GM12878 (cell line): ENCODE measurements around the gene RAB12. TPM values are rescaled to one million over a fixed set of nuclear protein-coding genes. Genes with fewer than 3 reads are reported as not detected.

Experiments used
- ATAC-seq: fragments of 200-7000 bp; cut with Tn5 transposase; 3 replicates; pipeline ENCODE4 v1.9.1; 2020; ENCODE audit warnings: mild to moderate bottlenecking, moderate library complexity
- BruUV-seq: library from RNA; stranded (reverse); fragments of 400-500 nt; replicated peaks from 2 replicates; lab custom pipeline; 2021; lab: Mats Ljungman, UMichigan
- CTCF ChIA-PET: fragments of 300-600 bp; sonication (Branson Sonifier 250); formaldehyde crosslinking; extraction: SDS; loops from one replicate; lab custom pipeline; 2021; ENCODE audit warnings: inconsistent platforms; lab: Yijun Ruan, JAX
- POLR2A ChIA-PET: fragments of 350-600 bp; formaldehyde crosslinking; extraction: SDS; loops from one replicate; lab custom pipeline; 2021; ENCODE audit warnings: inconsistent platforms; lab: Charles Lee
- RAD21 ChIA-PET: fragments of 300-600 bp; sonication (Branson Sonifier 250); formaldehyde crosslinking; loops from one replicate; lab custom pipeline; 2023; ENCODE audit warnings: antibody characterized with exemption; ENCODE audit not compliant: unreplicated experiment; lab: Charles Lee
- SMC1A ChIA-PET: fragments of 300-600 bp; sonication (Branson Sonifier 250); formaldehyde crosslinking; loops from one replicate; lab custom pipeline; 2023; ENCODE audit not compliant: unreplicated experiment, uncharacterized antibody; lab: Charles Lee
- DNase-seq: peaks from one replicate; pipeline ENCODE4 v3.0.0-alpha.2; 2011; ENCODE audit warnings: low read depth, low spot score
- FAIRE-seq: peaks from 3 replicates; lab custom pipeline; 2011; peaks lifted over from hg19 to GRCh38; lab: Jason Lieb, UNC
- H2AFZ ChIP-seq: 2 replicates; pipeline ENCODE4 v1.6.0; 2011; ENCODE audit warnings: low read depth, low read length, control low read depth; ENCODE audit not compliant: control insufficient read depth
- H3K27ac ChIP-seq: 2 replicates; pipeline ENCODE4 v1.5.1; 2011; ENCODE audit warnings: control low read depth; ENCODE audit not compliant: control insufficient read depth, insufficient read depth
- H3K27me3 ChIP-seq, 2 experiments: replicated peaks in 1 of 2; 2 replicates each; pipeline versions ENCODE4 v1.6.0 to v1.6.1; 2011; ENCODE audit warnings: low read length in 1 of 2; ENCODE audit not compliant: control insufficient read depth in 2 of 2, insufficient read depth in 2 of 2
- H3K36me3 ChIP-seq, 2 experiments: 2 replicates each; pipeline ENCODE4 v1.5.1; 2011; ENCODE audit warnings: low read length in 1 of 2; ENCODE audit not compliant: control insufficient read depth in 2 of 2, insufficient read depth in 2 of 2
- H3K4me1 ChIP-seq: 2 replicates; pipeline ENCODE4 v1.6.1; 2011; ENCODE audit warnings: mild to moderate bottlenecking, low read length, moderate library complexity, mixed read lengths; ENCODE audit not compliant: control insufficient read depth, insufficient read depth
- H3K4me2 ChIP-seq: 2 replicates; pipeline ENCODE4 v1.6.0; 2011; ENCODE audit warnings: control low read depth; ENCODE audit not compliant: control insufficient read depth, insufficient read depth
- H3K4me3 ChIP-seq: fragments of 200-600 bp; sonication (generic); 2 replicates; pipeline ENCODE4 v1.5.1; 2016
- H3K79me2 ChIP-seq: 2 replicates; pipeline ENCODE4 v1.6.0; 2011; ENCODE audit warnings: low read length; ENCODE audit not compliant: control insufficient read depth, insufficient read depth
- H3K9ac ChIP-seq: 2 replicates; pipeline ENCODE4 v1.8.0; 2011; ENCODE audit warnings: low read length, control low read depth, mixed read lengths; ENCODE audit not compliant: control insufficient read depth, insufficient read depth
- H3K9me3 ChIP-seq: replicated peaks from 3 replicates; pipeline ENCODE4 v1.5.1; 2011; ENCODE audit warnings: mild to moderate bottlenecking, low read length; ENCODE audit not compliant: control insufficient read depth, insufficient read depth
- H4K20me1 ChIP-seq: 2 replicates; pipeline ENCODE4 v1.6.0; 2011; ENCODE audit not compliant: control insufficient read depth, insufficient read depth
- CEBPZ ChIP-seq: fragments of 150-350 bp; IDR thresholded peaks from 2 replicates; pipeline ENCODE4 v1.6.1; 2016; ENCODE audit warnings: low read depth, low read length
- TCF12 ChIP-seq: IDR thresholded peaks from 2 replicates; pipeline ENCODE4 v1.6.1; 2011; ENCODE audit warnings: low read depth, mild to moderate bottlenecking, low read length
- TCF7 ChIP-seq: IDR thresholded peaks from 2 replicates; pipeline ENCODE4 v1.6.1; 2014; ENCODE audit warnings: antibody characterized with exemption, borderline replicate concordance
- ZNF207 ChIP-seq: fragments of 450-650 bp; IDR thresholded peaks from 2 replicates; pipeline ENCODE4 v1.6.1; 2014; ENCODE audit warnings: antibody characterized with exemption, mild to moderate bottlenecking, borderline replicate concordance
- WGBS: methylation state at CpG from one replicate; pipeline ENCODE4 v1.1.6; 2016; ENCODE audit warnings: low lambda C conversion rate; ENCODE audit not compliant: insufficient replicate concordance, insufficient coverage; ENCODE audit errors: missing lambda C conversion rate; 5-methylcytosine and 5-hydroxymethylcytosine counted together
- in situ Hi-C: fragments of 300-500 bp; cut with MboI; formaldehyde crosslinking; loops from 9 replicates; pipeline ENCODE4 v1.14.3; 2018; ENCODE audit warnings: mixed read lengths
- intact Hi-C: fragments of 100-400 bp; cut with micrococcal nuclease; formaldehyde crosslinking; loops from one replicate; pipeline ENCODE4 v1.14.2; 2022; ENCODE audit not compliant: unreplicated experiment
- polyA plus RNA-seq, 11 experiments: library from polyadenylated mRNA; depleted of rRNA in 4 of 11; unstranded in 6 of 11; stranded (reverse) in 5 of 11; fragments of >200 nt; fragmentation: Nextera tagmentation in 4 of 11; fragmentation: Illumina TruSeq in 1 of 11; extraction: Ambion mirVana in 4 of 11; extraction: Trizol in 1 of 11; gene quantifications; 1 replicate in 1 of 11; 2 replicates in 10 of 11; pipeline versions ENCODE4 v1.2.1 to v1.2.3, GENCODE V29; 2011 to 2016; ENCODE audit warnings: inconsistent platforms in 2 of 11, missing spikeins in 2 of 11, low read depth in 1 of 11
- total RNA-seq, 4 experiments: library from RNA; depleted of rRNA in 3 of 4; stranded (reverse); fragments of >200 nt in 3 of 4; fragmentation: Illumina TruSeq in 1 of 4; extraction: Trizol in 1 of 4; gene quantifications; 2 replicates each; pipeline versions ENCODE4 v1.2.1 to v1.2.3, GENCODE V29; 2013 to 2021
- TF ChIP-seq, protein P1 (sequence below): fragments of 450-650 bp; IDR thresholded peaks from 2 replicates; pipeline ENCODE4 v1.6.1; 2014; ENCODE audit warnings: mild to moderate bottlenecking
- TF ChIP-seq, protein P2 (sequence below): fragments of 450-650 bp; IDR thresholded peaks from 2 replicates; pipeline ENCODE4 v1.6.1; 2016; ENCODE audit warnings: mild to moderate bottlenecking, moderate library complexity, borderline replicate concordance
- TF ChIP-seq, protein P3 (sequence below): fragments of 450-650 bp; formaldehyde crosslinking; IDR thresholded peaks from 2 replicates; pipeline ENCODE4 v1.4.0; 2022; ENCODE audit warnings: mild to moderate bottlenecking, moderate library complexity

RAB12 gene
- total and polyA plus RNA-seq, 10 of the 15 experiments (the other 5 are each of a cell fraction or from before 2014, with no cell fraction given) = 0.71 to 29.8 (median 14.0) TPM

- peaks cover 1% of the 10 kb centered on the region; the same call in 1 of the 2 replicates for H3K79me2 ChIP-seq
- H3K27ac ChIP-seq = no peak overlapping the region
- H3K9ac ChIP-seq = no peak overlapping the region
- in situ Hi-C loops (loop anchor here (25.0 kb wide), 1 partner anchor 1423 kb away; no protein-coding TSS in a partner anchor), intact Hi-C loops (no loop called here)
- H3K4me3 ChIP-seq = no peak overlapping the region
- ChIA-PET CTCF (interaction anchor here (1.4 kb wide), 1 partner anchor 19 kb away, joined by 3 read pairs; no protein-coding TSS in a partner anchor), SMC1A (no interaction called here), RAD21 (no interaction called here), POLR2A (no interaction called here)
- no peaks in the 10 kb centered on the region for H3K9me3 ChIP-seq
- DNase-seq (no peak), FAIRE-seq (no peak), ATAC-seq (no peak)
- peaks cover 2% of the 10 kb centered on the region for H4K20me1 ChIP-seq
- H3K27me3 ChIP-seq = no peaks in the 10 kb centered on the region
- peaks cover 13 to 48% of the 10 kb centered on the region in 2 experiments for H3K36me3 ChIP-seq
- H3K4me2 ChIP-seq = no peak overlapping the region
- no peaks in the 10 kb centered on the region for H3K4me1 ChIP-seq
- H2AFZ ChIP-seq = no peak overlapping the region
- no TSS peak for BruUV-seq
- 97% methylated on average over 3 of the region's 3 CpGs for WGBS
- no peak for TF ChIP-seq TCF7
- no peak for TF ChIP-seq TCF12
- TF ChIP-seq, protein P1, sequence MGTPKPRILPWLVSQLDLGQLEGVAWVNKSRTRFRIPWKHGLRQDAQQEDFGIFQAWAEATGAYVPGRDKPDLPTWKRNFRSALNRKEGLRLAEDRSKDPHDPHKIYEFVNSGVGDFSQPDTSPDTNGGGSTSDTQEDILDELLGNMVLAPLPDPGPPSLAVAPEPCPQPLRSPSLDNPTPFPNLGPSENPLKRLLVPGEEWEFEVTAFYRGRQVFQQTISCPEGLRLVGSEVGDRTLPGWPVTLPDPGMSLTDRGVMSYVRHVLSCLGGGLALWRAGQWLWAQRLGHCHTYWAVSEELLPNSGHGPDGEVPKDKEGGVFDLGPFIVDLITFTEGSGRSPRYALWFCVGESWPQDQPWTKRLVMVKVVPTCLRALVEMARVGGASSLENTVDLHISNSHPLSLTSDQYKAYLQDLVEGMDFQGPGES = no peak
- no peak for TF ChIP-seq ZNF207
- TF ChIP-seq CEBPZ = no peak
- TF ChIP-seq, protein P2, sequence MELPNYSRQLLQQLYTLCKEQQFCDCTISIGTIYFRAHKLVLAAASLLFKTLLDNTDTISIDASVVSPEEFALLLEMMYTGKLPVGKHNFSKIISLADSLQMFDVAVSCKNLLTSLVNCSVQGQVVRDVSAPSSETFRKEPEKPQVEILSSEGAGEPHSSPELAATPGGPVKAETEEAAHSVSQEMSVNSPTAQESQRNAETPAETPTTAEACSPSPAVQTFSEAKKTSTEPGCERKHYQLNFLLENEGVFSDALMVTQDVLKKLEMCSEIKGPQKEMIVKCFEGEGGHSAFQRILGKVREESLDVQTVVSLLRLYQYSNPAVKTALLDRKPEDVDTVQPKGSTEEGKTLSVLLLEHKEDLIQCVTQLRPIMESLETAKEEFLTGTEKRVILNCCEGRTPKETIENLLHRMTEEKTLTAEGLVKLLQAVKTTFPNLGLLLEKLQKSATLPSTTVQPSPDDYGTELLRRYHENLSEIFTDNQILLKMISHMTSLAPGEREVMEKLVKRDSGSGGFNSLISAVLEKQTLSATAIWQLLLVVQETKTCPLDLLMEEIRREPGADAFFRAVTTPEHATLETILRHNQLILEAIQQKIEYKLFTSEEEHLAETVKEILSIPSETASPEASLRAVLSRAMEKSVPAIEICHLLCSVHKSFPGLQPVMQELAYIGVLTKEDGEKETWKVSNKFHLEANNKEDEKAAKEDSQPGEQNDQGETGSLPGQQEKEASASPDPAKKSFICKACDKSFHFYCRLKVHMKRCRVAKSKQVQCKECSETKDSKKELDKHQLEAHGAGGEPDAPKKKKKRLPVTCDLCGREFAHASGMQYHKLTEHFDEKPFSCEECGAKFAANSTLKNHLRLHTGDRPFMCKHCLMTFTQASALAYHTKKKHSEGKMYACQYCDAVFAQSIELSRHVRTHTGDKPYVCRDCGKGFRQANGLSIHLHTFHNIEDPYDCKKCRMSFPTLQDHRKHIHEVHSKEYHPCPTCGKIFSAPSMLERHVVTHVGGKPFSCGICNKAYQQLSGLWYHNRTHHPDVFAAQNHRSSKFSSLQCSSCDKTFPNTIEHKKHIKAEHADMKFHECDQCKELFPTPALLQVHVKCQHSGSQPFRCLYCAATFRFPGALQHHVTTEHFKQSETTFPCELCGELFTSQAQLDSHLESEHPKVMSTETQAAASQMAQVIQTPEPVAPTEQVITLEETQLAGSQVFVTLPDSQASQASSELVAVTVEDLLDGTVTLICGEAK = no peak
- TF ChIP-seq, protein P3, sequence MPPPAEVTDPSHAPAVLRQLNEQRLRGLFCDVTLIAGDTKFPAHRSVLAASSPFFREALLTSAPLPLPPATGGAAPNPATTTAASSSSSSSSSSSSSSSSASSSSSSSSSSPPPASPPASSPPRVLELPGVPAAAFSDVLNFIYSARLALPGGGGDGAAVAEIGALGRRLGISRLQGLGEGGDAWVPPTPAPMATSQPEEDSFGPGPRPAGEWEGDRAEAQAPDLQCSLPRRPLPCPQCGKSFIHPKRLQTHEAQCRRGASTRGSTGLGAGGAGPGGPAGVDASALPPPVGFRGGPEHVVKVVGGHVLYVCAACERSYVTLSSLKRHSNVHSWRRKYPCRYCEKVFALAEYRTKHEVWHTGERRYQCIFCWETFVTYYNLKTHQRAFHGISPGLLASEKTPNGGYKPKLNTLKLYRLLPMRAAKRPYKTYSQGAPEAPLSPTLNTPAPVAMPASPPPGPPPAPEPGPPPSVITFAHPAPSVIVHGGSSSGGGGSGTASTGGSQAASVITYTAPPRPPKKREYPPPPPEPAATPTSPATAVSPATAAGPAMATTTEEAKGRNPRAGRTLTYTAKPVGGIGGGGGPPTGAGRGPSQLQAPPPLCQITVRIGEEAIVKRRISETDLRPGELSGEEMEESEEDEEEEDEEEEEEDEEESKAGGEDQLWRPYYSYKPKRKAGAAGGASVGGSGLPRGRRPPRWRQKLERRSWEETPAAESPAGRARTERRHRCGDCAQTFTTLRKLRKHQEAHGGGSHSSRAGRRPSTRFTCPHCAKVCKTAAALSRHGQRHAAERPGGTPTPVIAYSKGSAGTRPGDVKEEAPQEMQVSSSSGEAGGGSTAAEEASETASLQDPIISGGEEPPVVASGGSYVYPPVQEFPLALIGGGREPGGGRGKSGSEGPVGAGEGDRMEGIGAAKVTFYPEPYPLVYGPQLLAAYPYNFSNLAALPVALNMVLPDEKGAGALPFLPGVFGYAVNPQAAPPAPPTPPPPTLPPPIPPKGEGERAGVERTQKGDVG (CRISPR knock-in tag) = no peak
Observed at GRCh38 chr18:8635087-8635486, 25.9 kb downstream of the RAB12 start.
